Subcutaneous abdominal adipose tissue (tissue), 5 donors: ENCODE measurements around the gene TPI1.

Experiments used
- H3K27ac ChIP-seq: one replicate; pipeline ENCODE4 v1.7.0; 2013; ENCODE audit warnings: low read depth, mild to moderate bottlenecking, inconsistent platforms, low read length, moderate library complexity
- H3K27me3 ChIP-seq, 5 donors: one replicate each; pipeline ENCODE4 v1.7.0; 2013; ENCODE audit warnings: low read length in 5 of 5, inconsistent platforms in 1 of 5; ENCODE audit not compliant: control insufficient read depth in 5 of 5, insufficient read depth in 4 of 5
- H3K36me3 ChIP-seq, 5 donors: one replicate each; pipeline ENCODE4 v1.7.0; 2013; ENCODE audit warnings: low read length in 5 of 5; ENCODE audit not compliant: control insufficient read depth in 5 of 5, insufficient read depth in 5 of 5
- H3K4me1 ChIP-seq, 5 donors: one replicate each; pipeline ENCODE4 v1.7.0; 2013; ENCODE audit warnings: low read length in 5 of 5, mild to moderate bottlenecking in 3 of 5, moderate library complexity in 1 of 5; ENCODE audit not compliant: control insufficient read depth in 5 of 5, insufficient read depth in 5 of 5
- H3K4me3 ChIP-seq, 5 donors: one replicate each; pipeline ENCODE4 v1.7.0; 2013; ENCODE audit warnings: low read length in 5 of 5, low read depth in 1 of 5
- H3K9ac ChIP-seq, 5 donors: one replicate each; pipeline ENCODE4 v1.7.0; 2013; ENCODE audit warnings: low read length in 5 of 5, mild to moderate bottlenecking in 4 of 5, moderate library complexity in 3 of 5
- H3K9me3 ChIP-seq, 5 donors: one replicate each; pipeline ENCODE4 v1.7.0; 2013; ENCODE audit warnings: low read length in 5 of 5; ENCODE audit not compliant: control insufficient read depth in 5 of 5
- donor health status: healthy.
- donor health status: healthy.
- donor health status: healthy.
- donor health status: healthy.
- donor health status: healthy.

The TPI1 gene

GRCh38 chr12:6836851-6837250 is 30.5 kb upstream of the TPI1 start:
- H3K4me1 ChIP-seq = peaks cover 0 to 2% (median 0%) of the 10 kb centered on the region in 5 donors
- H3K9ac ChIP-seq = no peak overlapping the region
- peaks cover 0 to 2% (median 0%) of the 10 kb centered on the region in 5 donors for H3K27me3 ChIP-seq
- no peak overlapping the region for H3K27ac ChIP-seq
- no peaks in the 10 kb centered on the region for H3K9me3 ChIP-seq
- no peak overlapping the region for H3K4me3 ChIP-seq
- peaks cover 0 to 20% (median 11%) of the 10 kb centered on the region in 5 donors for H3K36me3 ChIP-seq

GRCh38 chr12:6837370-6838060 is 29.8 kb upstream of the TPI1 start:
- Histone ChIP-seq H3K27ac (no peak overlapping the region), H3K9me3 (no peaks in the 10 kb centered on the region), H3K36me3 (peaks cover 0 to 20% (median 11%) of the 10 kb centered on the region in 5 donors), H3K27me3 (peaks cover 0 to 4% (median 0%) of the 10 kb centered on the region in 5 donors), H3K9ac (no peak overlapping the region), H3K4me1 (peaks cover 0 to 2% (median 0%) of the 10 kb centered on the region in 5 donors), H3K4me3 (no peak overlapping the region)

GRCh38 chr12:6838854-6839253 is 28.5 kb upstream of the TPI1 start:
- peaks cover 0 to 20% (median 11%) of the 10 kb centered on the region in 5 donors for H3K36me3 ChIP-seq
- H3K4me1 ChIP-seq = peaks cover 0 to 2% (median 0%) of the 10 kb centered on the region in 5 donors
- H3K9me3 ChIP-seq = no peaks in the 10 kb centered on the region
- no peak overlapping the region for H3K27ac ChIP-seq
- H3K4me3 ChIP-seq = no peak overlapping the region
- H3K9ac ChIP-seq = no peak overlapping the region
- peaks cover 0 to 11% (median 9%) of the 10 kb centered on the region in 5 donors for H3K27me3 ChIP-seq

GRCh38 chr12:6839482-6840201 is 27.7 kb upstream of the TPI1 start:
- Histone ChIP-seq H3K9ac (no peak overlapping the region), H3K27ac (no peak overlapping the region), H3K9me3 (no peaks in the 10 kb centered on the region), H3K36me3 (peaks cover 0 to 20% (median 11%) of the 10 kb centered on the region in 5 donors), H3K27me3 (peaks cover 0 to 13% (median 9%) of the 10 kb centered on the region in 5 donors), H3K4me1 (peaks cover 0 to 2% (median 0%) of the 10 kb centered on the region in 5 donors), H3K4me3 (no peak overlapping the region)

GRCh38 chr12:6840330-6840729 is 27.0 kb upstream of the TPI1 start:
- no peak overlapping the region for H3K27ac ChIP-seq
- H3K9ac ChIP-seq = no peak overlapping the region

GRCh38 chr12:6840761-6841515 is 26.4 kb upstream of the TPI1 start, which contains the start of gene GNB3:
TSS of gene GNB3 (plus strand) at chr12:6840925. CDS start at chr12:6841288, 363 bp downstream.
- H3K4me3 ChIP-seq = no peak within 1 kb of the TSS
- H3K9ac ChIP-seq = no peak within 1 kb of the TSS
- H3K27me3 ChIP-seq = peaks cover 0 to 17% (median 9%) of the 10 kb centered on the region in 5 donors
- no peaks in the 10 kb centered on the region for H3K9me3 ChIP-seq
- no peak within 1 kb of the TSS for H3K27ac ChIP-seq
- H3K4me1 ChIP-seq = no peaks in the 10 kb centered on the region
- H3K36me3 ChIP-seq = peaks cover 0 to 27% (median 11%) of the 10 kb centered on the region in 5 donors

More at GRCh38 chr12:6840330-6840729, 27.0 kb upstream of the TPI1 start:
- peaks cover 0 to 17% (median 9%) of the 10 kb centered on the region in 5 donors for H3K27me3 ChIP-seq
- peaks cover 0 to 2% (median 0%) of the 10 kb centered on the region in 5 donors for H3K4me1 ChIP-seq
- H3K4me3 ChIP-seq = no peak overlapping the region
- no peaks in the 10 kb centered on the region for H3K9me3 ChIP-seq
- H3K36me3 ChIP-seq = peaks cover 0 to 21% (median 11%) of the 10 kb centered on the region in 5 donors

- H3K27me3 ChIP-seq = peaks cover 0 to 17% (median 9%) of the 10 kb centered on the region in 5 donors
Measured at GRCh38 chr12:6842075-6842474, 25.3 kb upstream of the TPI1 start.

GRCh38 chr12:6843118-6843902 is 24.0 kb upstream of the TPI1 start:
- Histone ChIP-seq H3K27ac (no peak overlapping the region), H3K9ac (no peak overlapping the region), H3K9me3 (no peaks in the 10 kb centered on the region), H3K36me3 (peaks cover 0 to 18% (median 9%) of the 10 kb centered on the region in 5 donors), H3K4me3 (no peak overlapping the region), H3K27me3 (peaks cover 0 to 17% (median 7%) of the 10 kb centered on the region in 5 donors), H3K4me1 (no peaks in the 10 kb centered on the region)

More at GRCh38 chr12:6842075-6842474, 25.3 kb upstream of the TPI1 start:
- Histone ChIP-seq H3K27ac (no peak overlapping the region), H3K36me3 (peaks cover 0 to 27% (median 13%) of the 10 kb centered on the region in 5 donors), H3K9me3 (no peaks in the 10 kb centered on the region), H3K4me3 (no peak overlapping the region), H3K4me1 (no peaks in the 10 kb centered on the region), H3K9ac (no peak overlapping the region)

- Histone ChIP-seq H3K9ac (no peak overlapping the region), H3K27me3 (peaks cover 0 to 17% (median 7%) of the 10 kb centered on the region in 5 donors), H3K27ac (no peak overlapping the region), H3K4me3 (no peak overlapping the region), H3K9me3 (no peaks in the 10 kb centered on the region), H3K36me3 (peaks cover 0 to 9% (median 3%) of the 10 kb centered on the region in 5 donors), H3K4me1 (no peaks in the 10 kb centered on the region)
Measured at GRCh38 chr12:6845395-6845794, 21.9 kb upstream of the TPI1 start.
